Endometrial microvascular endothelial cells (primary cell): ENCODE data around the gene LDLR. TPM values are rescaled to one million over a fixed set of nuclear protein-coding genes. Genes with fewer than 3 reads are reported as not detected.
"Not testable (repeated sequence)": the region's sequence is repeated elsewhere in the genome, so short reads cannot be mapped to it uniquely, and the experiment has no call there.

Experiments used
- in situ Hi-C: cut with HindIII; loops from 2 replicates; pipeline ENCODE4 v1.10.0; 2017; ENCODE audit warnings: low sequenced_read_pairs, low pct_unique_long_range_greater_than_20kb; ENCODE audit errors: inconsistent ontology term
- total RNA-seq: library from RNA; depleted of rRNA; stranded (reverse); fragments of >200 nt; gene quantifications from one replicate; pipeline ENCODE4 v1.2.3, GENCODE V29; 2015; ENCODE audit errors: inconsistent ontology term

The LDLR gene
- total RNA-seq, 1 donor from 2014 or later = 99.5 TPM

- in situ Hi-C loops = not testable (repeated sequence)
Observed at GRCh38 chr19:11160440-11160768, 71.1 kb downstream of the LDLR start.

GRCh38 chr19:11164296-11164695 is 75.0 kb downstream of the LDLR start:
- in situ Hi-C loops = no loop called here

- in situ Hi-C loops = no loop called here
Observed at GRCh38 chr19:11164879-11165406, 75.7 kb downstream of the LDLR start.

- in situ Hi-C loops = no loop called here
Observed at GRCh38 chr19:11165486-11166030, 76.3 kb downstream of the LDLR start.

- in situ Hi-C loops = no loop called here
Observed at GRCh38 chr19:11166281-11167142, 77.2 kb downstream of the LDLR start.

GRCh38 chr19:11168568-11168967 is 79.3 kb downstream of the LDLR start:
- in situ Hi-C loops = no loop called here

GRCh38 chr19:11169896-11170678 is 80.8 kb downstream of the LDLR start:
- in situ Hi-C loops = no loop called here

GRCh38 chr19:11171144-11171543 is 81.9 kb downstream of the LDLR start:
- in situ Hi-C loops = no loop called here

GRCh38 chr19:11172576-11172975 is 83.3 kb downstream of the LDLR start:
- in situ Hi-C loops = no loop called here

GRCh38 chr19:11173516-11174155 is 84.4 kb downstream of the LDLR start:
- in situ Hi-C loops = no loop called here

GRCh38 chr19:11174336-11174735 is 85.1 kb downstream of the LDLR start:
- in situ Hi-C loops = no loop called here

GRCh38 chr19:11175920-11176319 is 86.7 kb downstream of the LDLR start:
- in situ Hi-C loops = no loop called here

GRCh38 chr19:11176466-11177193 is 87.4 kb downstream of the LDLR start:
- in situ Hi-C loops = no loop called here

- in situ Hi-C loops = no loop called here
Observed at GRCh38 chr19:11177592-11177991, 88.3 kb downstream of the LDLR start.

GRCh38 chr19:11179145-11179465 is 89.8 kb downstream of the LDLR start:
- in situ Hi-C loops = not testable (repeated sequence)

GRCh38 chr19:11179716-11180297 is 90.5 kb downstream of the LDLR start:
- in situ Hi-C loops = no loop called here

GRCh38 chr19:11180346-11180745 is 91.1 kb downstream of the LDLR start:
- in situ Hi-C loops = no loop called here

- in situ Hi-C loops = not testable (repeated sequence)
Observed at GRCh38 chr19:11180975-11181374, 91.7 kb downstream of the LDLR start.
